Keratinocyte (primary cell): ENCODE measurements around the gene SSUH2. TPM values are rescaled to one million over a fixed set of nuclear protein-coding genes. Genes with fewer than 3 reads are reported as not detected.

Source experiments
- DNase-seq: peaks from one replicate; pipeline ENCODE4 v3.0.0-alpha.2; 2011; ENCODE audit warnings: low read depth, missing footprints, low spot score
- FAIRE-seq: peaks from 2 replicates; lab custom pipeline; 2011; peaks lifted over from hg19 to GRCh38; lab: Jason Lieb, UNC
- H2AFZ ChIP-seq: 2 replicates; pipeline ENCODE4 v1.6.0; 2012; ENCODE audit warnings: low read length, control low read depth, inconsistent platforms; ENCODE audit not compliant: control insufficient read depth
- H3K27ac ChIP-seq: 2 replicates; pipeline ENCODE4 v1.5.1; 2011; ENCODE audit warnings: low read length; ENCODE audit not compliant: control insufficient read depth, insufficient read depth
- H3K27me3 ChIP-seq: 3 replicates; pipeline ENCODE4 v1.6.0; 2011; ENCODE audit warnings: low read length; ENCODE audit not compliant: control insufficient read depth, insufficient read depth; ENCODE audit errors: extremely low read depth
- H3K36me3 ChIP-seq, 2 experiments: 2 replicates in 1 of 2; 3 replicates in 1 of 2; pipeline ENCODE4 v1.5.1; 2011; ENCODE audit warnings: low read length in 2 of 2, mild to moderate bottlenecking in 1 of 2; ENCODE audit not compliant: control insufficient read depth in 2 of 2, insufficient read depth in 2 of 2; ENCODE audit errors: extremely low read depth in 1 of 2
- H3K4me1 ChIP-seq: 3 replicates; pipeline ENCODE4 v1.5.1; 2011; ENCODE audit warnings: low read length; ENCODE audit not compliant: control insufficient read depth, insufficient read depth; ENCODE audit errors: extremely low read depth
- H3K4me2 ChIP-seq: 3 replicates; pipeline ENCODE4 v1.6.0; 2011; ENCODE audit warnings: low read depth, low read length; ENCODE audit not compliant: control insufficient read depth, insufficient read depth; ENCODE audit errors: extremely low read depth
- H3K4me3 ChIP-seq, 3 experiments: fragments of 200-600 bp in 1 of 3; sonication (generic) in 1 of 3; 2 replicates in 2 of 3; 3 replicates in 1 of 3; pipeline ENCODE4 v1.5.1; 2011 to 2016; ENCODE audit warnings: low read length in 3 of 3, mild to moderate bottlenecking in 3 of 3, control low read depth in 2 of 3, inconsistent platforms in 1 of 3, low read depth in 1 of 3, mixed read lengths in 1 of 3, mixed run types in 1 of 3, moderate library complexity in 1 of 3; ENCODE audit not compliant: control insufficient read depth in 2 of 3, insufficient read depth in 2 of 3; ENCODE audit errors: extremely low read depth in 1 of 3
- H3K79me2 ChIP-seq: 2 replicates; pipeline ENCODE4 v1.6.0; 2012; ENCODE audit warnings: low read length; ENCODE audit not compliant: control insufficient read depth, insufficient read depth
- H3K9ac ChIP-seq: 3 replicates; pipeline ENCODE4 v1.6.0; 2011; ENCODE audit warnings: low read length; ENCODE audit not compliant: control insufficient read depth, insufficient read depth; ENCODE audit errors: extremely low read depth
- H3K9me1 ChIP-seq: 3 replicates; pipeline ENCODE4 v1.6.0; 2011; ENCODE audit warnings: low read length; ENCODE audit not compliant: control insufficient read depth, insufficient read depth; ENCODE audit errors: extremely low read depth
- H3K9me3 ChIP-seq: 2 replicates; pipeline ENCODE4 v1.5.1; 2012; ENCODE audit warnings: low read depth, low read length; ENCODE audit not compliant: control insufficient read depth
- H4K20me1 ChIP-seq: 3 replicates; pipeline ENCODE4 v1.6.0; 2011; ENCODE audit warnings: low read length; ENCODE audit not compliant: control insufficient read depth, insufficient read depth; ENCODE audit errors: extremely low read depth
- CTCF ChIP-seq, 3 experiments: IDR thresholded peaks in 1 of 3; conservative IDR thresholded peaks in 1 of 3; optimal IDR thresholded peaks in 1 of 3; 2 replicates in 2 of 3; 3 replicates in 1 of 3; pipeline versions ENCODE3 to v1.5.1; 2011; ENCODE audit warnings: low read length in 3 of 3, mild to moderate bottlenecking in 3 of 3, moderate library complexity in 2 of 3, control low read depth in 1 of 3, inconsistent platforms in 1 of 3; ENCODE audit not compliant: insufficient read depth in 2 of 3; ENCODE audit errors: extremely low read depth in 1 of 3
- EZH2 ChIP-seq: IDR thresholded peaks from one replicate; pipeline ENCODE4 v1.6.1; 2012; ENCODE audit warnings: inconsistent platforms, mild to moderate bottlenecking, low read length, moderate library complexity
- dilution Hi-C: fragments of 300-500 bp; cut with MboI; formaldehyde crosslinking; loops from one replicate; pipeline ENCODE4 v1.7.0; 2020; ENCODE audit warnings: low sequenced_read_pairs; ENCODE audit not compliant: extremely low pct_ligation_motif_present
- polyA plus RNA-seq, 5 experiments: library from polyadenylated mRNA; depleted of rRNA in 3 of 5; stranded (reverse) in 3 of 5; stranded (forward) in 1 of 5; unstranded in 1 of 5; fragments of >200 nt; gene quantifications; 1 replicate in 1 of 5; 2 replicates in 3 of 5; 3 replicates in 1 of 5; pipeline versions ENCODE4 v1.2.1 to v1.2.3, GENCODE V29; 2011 to 2012; ENCODE audit warnings: missing spikeins in 2 of 5, low read depth in 1 of 5, low replicate concordance in 1 of 5

Gene SSUH2
- polyA plus RNA-seq, 1 donor (not counting 4 experiments of a cell fraction or from before 2014, with no cell fraction given) = 0.09 TPM

- Histone ChIP-seq H3K4me2 (no peak overlapping the region), H3K27me3 (peaks cover 4% of the 10 kb centered on the region), H3K36me3 (no peaks in the 10 kb centered on the region), H4K20me1 (no peaks in the 10 kb centered on the region), H3K4me1 (no peaks in the 10 kb centered on the region), H3K9me1 (no peaks in the 10 kb centered on the region), H3K9me3 (no peaks in the 10 kb centered on the region), H3K79me2 (no peaks in the 10 kb centered on the region), H3K9ac (no peak overlapping the region), H3K27ac (no peak overlapping the region), H3K4me3 (no peak overlapping the region), H2AFZ (no peak overlapping the region)
- dilution Hi-C loops = no loop called here
- DNase-seq (no peak), FAIRE-seq (no peak)
- no peak for TF ChIP-seq CTCF (optimal IDR thresholded peaks at IDR 0.05 in 1 of 3, IDR thresholded peaks at IDR 0.05 in 1 of 3, conservative IDR thresholded peaks at IDR 0.05 in 1 of 3; ENCODE audit: extremely low read depth in 1 of 3, insufficient read depth in 2 of 3, low read length in 3 of 3)
- no peak for TF ChIP-seq EZH2
Observed at GRCh38 chr3:8642001-8642400, 2.6 kb downstream of the SSUH2 start.

- Histone ChIP-seq H3K79me2 (no peaks in the 10 kb centered on the region), H3K27me3 (peaks cover 4% of the 10 kb centered on the region), H3K4me1 (no peaks in the 10 kb centered on the region), H3K4me3 (no peak overlapping the region), H3K9me3 (no peaks in the 10 kb centered on the region), H3K36me3 (no peaks in the 10 kb centered on the region), H3K27ac (no peak overlapping the region), H3K4me2 (no peak overlapping the region), H4K20me1 (no peaks in the 10 kb centered on the region), H3K9ac (no peak overlapping the region), H3K9me1 (no peaks in the 10 kb centered on the region), H2AFZ (no peak overlapping the region)
- DNase-seq (no peak), FAIRE-seq (no peak)
- dilution Hi-C loops = no loop called here
- TF ChIP-seq EZH2 (no peak), CTCF (optimal IDR thresholded peaks at IDR 0.05 in 1 of 3, IDR thresholded peaks at IDR 0.05 in 1 of 3, conservative IDR thresholded peaks at IDR 0.05 in 1 of 3; ENCODE audit: extremely low read depth in 1 of 3, insufficient read depth in 2 of 3, low read length in 3 of 3) (no peak)
Observed at GRCh38 chr3:8641472-8641871, 3.1 kb downstream of the SSUH2 start.
